ENCODE data around the gene ECHS1.
"Not testable (repeated sequence)": the region's sequence is repeated elsewhere in the genome, so short reads cannot be mapped to it uniquely, and the experiment has no call there.

DNA sequence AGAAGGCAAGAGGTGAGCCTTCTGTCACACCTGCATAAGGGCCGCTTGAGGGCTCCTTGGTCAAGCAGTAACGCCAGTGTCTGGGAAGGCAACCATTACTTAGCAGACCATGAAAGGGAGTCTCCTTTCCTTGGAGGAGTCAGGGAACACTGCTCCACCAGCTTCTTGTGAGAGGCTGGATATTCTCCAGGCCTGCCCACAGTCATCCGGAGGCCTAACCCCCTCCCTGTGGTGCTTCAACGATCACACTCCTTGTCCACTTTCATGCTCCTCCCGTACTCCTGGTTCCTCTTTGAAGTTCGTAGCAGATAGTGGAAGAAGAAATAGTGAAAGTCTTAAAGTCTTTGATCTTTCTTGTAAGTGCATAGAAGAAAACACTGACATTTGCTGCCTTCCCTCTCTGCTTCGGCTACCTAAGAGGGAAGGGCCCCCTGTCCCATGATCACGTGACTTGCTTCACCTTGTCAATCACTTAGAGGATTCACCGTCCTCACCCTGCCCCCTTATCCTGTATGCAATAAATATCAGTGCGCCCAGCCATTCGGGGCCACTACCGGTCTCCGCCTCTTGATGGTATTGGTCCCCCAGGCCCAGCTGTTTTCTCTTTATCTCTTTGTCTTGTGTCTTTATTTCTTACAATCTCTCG, 51.0 kb downstream of the ECHS1 start:
- not testable (repeated sequence) for TF ChIP-seq POLR2A (IDR thresholded peaks at IDR 0.05; ENCODE audit: extremely low read depth, insufficient read length); MYC (IDR thresholded peaks at IDR 0.05; ENCODE audit: low read depth, low read length)
- TF ChIP-seq, protein P1, sequence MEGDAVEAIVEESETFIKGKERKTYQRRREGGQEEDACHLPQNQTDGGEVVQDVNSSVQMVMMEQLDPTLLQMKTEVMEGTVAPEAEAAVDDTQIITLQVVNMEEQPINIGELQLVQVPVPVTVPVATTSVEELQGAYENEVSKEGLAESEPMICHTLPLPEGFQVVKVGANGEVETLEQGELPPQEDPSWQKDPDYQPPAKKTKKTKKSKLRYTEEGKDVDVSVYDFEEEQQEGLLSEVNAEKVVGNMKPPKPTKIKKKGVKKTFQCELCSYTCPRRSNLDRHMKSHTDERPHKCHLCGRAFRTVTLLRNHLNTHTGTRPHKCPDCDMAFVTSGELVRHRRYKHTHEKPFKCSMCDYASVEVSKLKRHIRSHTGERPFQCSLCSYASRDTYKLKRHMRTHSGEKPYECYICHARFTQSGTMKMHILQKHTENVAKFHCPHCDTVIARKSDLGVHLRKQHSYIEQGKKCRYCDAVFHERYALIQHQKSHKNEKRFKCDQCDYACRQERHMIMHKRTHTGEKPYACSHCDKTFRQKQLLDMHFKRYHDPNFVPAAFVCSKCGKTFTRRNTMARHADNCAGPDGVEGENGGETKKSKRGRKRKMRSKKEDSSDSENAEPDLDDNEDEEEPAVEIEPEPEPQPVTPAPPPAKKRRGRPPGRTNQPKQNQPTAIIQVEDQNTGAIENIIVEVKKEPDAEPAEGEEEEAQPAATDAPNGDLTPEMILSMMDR (IDR thresholded peaks at IDR 0.05; ENCODE audit: low read depth, low read length): not testable (repeated sequence)
